Loucy (cell line): Measurements from ENCODE around the gene INPP5F.

Experiments
- H2AFZ ChIP-seq: fragments of 200-600 bp; sonication (generic); 2 replicates; pipeline ENCODE4 v1.6.0; 2016; ENCODE audit warnings: antibody characterized with exemption, mild to moderate bottlenecking, low read length, moderate library complexity
- H3F3A ChIP-seq: fragments of 200-600 bp; 2 replicates; pipeline ENCODE4 v1.6.0; 2016; ENCODE audit warnings: antibody characterized with exemption, low read depth, mild to moderate bottlenecking
- H3K27me3 ChIP-seq: fragments of 200-600 bp; sonication (generic); 2 replicates; pipeline ENCODE4 v1.6.1; 2014; ENCODE audit warnings: low read length, mild to moderate bottlenecking; ENCODE audit not compliant: insufficient read depth, poor library complexity, severe bottlenecking
- H3K36me3 ChIP-seq: fragments of 200-600 bp; sonication (generic); 2 replicates; pipeline ENCODE4 v1.6.1; 2016; ENCODE audit warnings: low read length; ENCODE audit not compliant: insufficient read depth
- H3K4me1 ChIP-seq: fragments of 200-600 bp; sonication (generic); 2 replicates; pipeline ENCODE4 v1.5.1; 2014; ENCODE audit warnings: low read length, mild to moderate bottlenecking; ENCODE audit not compliant: insufficient read depth, poor library complexity, severe bottlenecking
- H3K4me2 ChIP-seq: fragments of 200-600 bp; sonication (generic); 2 replicates; pipeline ENCODE4 v1.6.0; 2014; ENCODE audit warnings: antibody characterized with exemption, low read length, low read depth, mild to moderate bottlenecking; ENCODE audit not compliant: poor library complexity, severe bottlenecking
- H3K4me3 ChIP-seq: fragments of 200-600 bp; sonication (generic); 2 replicates; pipeline ENCODE4 v1.5.1; 2014; ENCODE audit warnings: low read length, mild to moderate bottlenecking, mixed read lengths; ENCODE audit not compliant: poor library complexity, severe bottlenecking
- H3K79me2 ChIP-seq: fragments of 200-600 bp; sonication (generic); 2 replicates; pipeline ENCODE4 v1.6.1; 2014; ENCODE audit warnings: low read length; ENCODE audit not compliant: insufficient read depth
- H3K9ac ChIP-seq: fragments of 200-600 bp; sonication (generic); 2 replicates; pipeline ENCODE4 v1.6.0; 2014; ENCODE audit warnings: mild to moderate bottlenecking, low read depth, low read length, moderate library complexity; ENCODE audit not compliant: poor library complexity, severe bottlenecking
- H3K9me2 ChIP-seq: fragments of 200-600 bp; sonication (generic); replicated peaks from 2 replicates; pipeline ENCODE4 v1.6.1; 2016; ENCODE audit warnings: low read depth, low read length, mixed read lengths
- H3K9me3 ChIP-seq: fragments of 200-600 bp; sonication (generic); 2 replicates; pipeline ENCODE4 v1.6.1; 2014; ENCODE audit warnings: mild to moderate bottlenecking, antibody characterized with exemption, low read length, low read depth; ENCODE audit not compliant: insufficient read depth
- H4K20me1 ChIP-seq: fragments of 200-600 bp; sonication (generic); 2 replicates; pipeline ENCODE4 v1.6.0; 2014; ENCODE audit warnings: antibody characterized with exemption, low read length, mild to moderate bottlenecking; ENCODE audit not compliant: insufficient read depth, poor library complexity, severe bottlenecking
- EZH2phosphoT487 ChIP-seq: fragments of 200-600 bp; IDR thresholded peaks from 2 replicates; pipeline ENCODE4 v1.6.1; 2018; ENCODE audit warnings: antibody characterized with exemption, mild to moderate bottlenecking, moderate library complexity, borderline replicate concordance
- TF ChIP-seq, protein P1 (sequence below): fragments of 200-600 bp; sonication (generic); conservative IDR thresholded peaks from 2 replicates; pipeline ENCODE4 v1.5.1; 2014; ENCODE audit warnings: mild to moderate bottlenecking, antibody characterized with exemption, low read length

Gene INPP5F

DNA sequence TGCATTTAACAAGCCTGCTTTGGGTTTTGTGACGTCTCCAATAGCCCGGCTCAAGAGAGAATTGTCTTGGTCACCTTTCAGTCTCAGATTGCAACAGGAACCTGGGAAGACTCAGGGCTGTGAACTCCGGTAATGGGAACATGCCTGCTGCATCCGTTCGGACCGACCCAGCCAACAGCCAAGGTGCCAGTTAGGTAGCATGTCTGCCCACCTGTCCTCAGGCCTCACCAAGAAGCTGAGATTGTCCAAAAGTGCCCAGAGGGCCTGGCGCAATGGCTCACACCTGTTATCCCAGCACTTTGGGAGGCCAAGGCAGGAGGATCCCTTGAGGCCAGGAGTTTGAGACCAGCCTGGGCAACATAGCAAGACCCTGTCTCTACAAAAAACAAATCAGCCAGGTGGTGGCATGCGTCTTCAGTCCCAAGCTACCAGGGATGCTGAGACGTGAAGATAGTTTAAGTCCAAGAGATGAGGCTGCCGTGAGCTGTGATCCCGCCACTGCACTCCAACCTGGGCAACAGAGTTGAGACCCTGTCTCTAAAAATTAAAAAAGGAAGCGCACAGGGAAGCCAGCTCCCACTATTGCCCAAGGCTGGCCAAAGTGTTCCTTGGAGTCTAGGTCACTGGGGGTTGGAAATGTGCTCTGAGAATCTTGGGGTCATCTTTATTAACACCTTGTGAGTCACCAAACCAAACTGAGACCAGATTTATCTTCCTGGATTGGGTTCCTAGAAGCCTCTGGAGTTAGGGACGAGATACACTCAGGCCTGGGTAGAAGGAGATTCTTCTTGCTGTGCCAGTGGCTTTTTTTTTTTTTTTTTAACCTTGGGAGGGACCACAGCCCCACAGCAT lies 47.7 kb upstream of the INPP5F start:
- no peaks in the 10 kb centered on the region for H3K79me2 ChIP-seq
- no peaks in the 10 kb centered on the region for H3K4me1 ChIP-seq
- H3K9me2 ChIP-seq = no peaks in the 10 kb centered on the region
- H2AFZ ChIP-seq = no peak overlapping the region
- H3F3A ChIP-seq = no peaks in the 10 kb centered on the region
- H3K9me3 ChIP-seq = no peaks in the 10 kb centered on the region
- no peaks in the 10 kb centered on the region for H3K27me3 ChIP-seq
- peaks cover 47% of the 10 kb centered on the region; the same call in 1 of the 2 replicates for H3K36me3 ChIP-seq
- H3K4me3 ChIP-seq = no peak overlapping the region
- no peak overlapping the region for H3K4me2 ChIP-seq
- no peaks in the 10 kb centered on the region for H4K20me1 ChIP-seq
- TF ChIP-seq, protein P1, sequence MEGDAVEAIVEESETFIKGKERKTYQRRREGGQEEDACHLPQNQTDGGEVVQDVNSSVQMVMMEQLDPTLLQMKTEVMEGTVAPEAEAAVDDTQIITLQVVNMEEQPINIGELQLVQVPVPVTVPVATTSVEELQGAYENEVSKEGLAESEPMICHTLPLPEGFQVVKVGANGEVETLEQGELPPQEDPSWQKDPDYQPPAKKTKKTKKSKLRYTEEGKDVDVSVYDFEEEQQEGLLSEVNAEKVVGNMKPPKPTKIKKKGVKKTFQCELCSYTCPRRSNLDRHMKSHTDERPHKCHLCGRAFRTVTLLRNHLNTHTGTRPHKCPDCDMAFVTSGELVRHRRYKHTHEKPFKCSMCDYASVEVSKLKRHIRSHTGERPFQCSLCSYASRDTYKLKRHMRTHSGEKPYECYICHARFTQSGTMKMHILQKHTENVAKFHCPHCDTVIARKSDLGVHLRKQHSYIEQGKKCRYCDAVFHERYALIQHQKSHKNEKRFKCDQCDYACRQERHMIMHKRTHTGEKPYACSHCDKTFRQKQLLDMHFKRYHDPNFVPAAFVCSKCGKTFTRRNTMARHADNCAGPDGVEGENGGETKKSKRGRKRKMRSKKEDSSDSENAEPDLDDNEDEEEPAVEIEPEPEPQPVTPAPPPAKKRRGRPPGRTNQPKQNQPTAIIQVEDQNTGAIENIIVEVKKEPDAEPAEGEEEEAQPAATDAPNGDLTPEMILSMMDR = no peak
- no peak for TF ChIP-seq EZH2phosphoT487
- H3K9ac ChIP-seq = no peak overlapping the region

DNA sequence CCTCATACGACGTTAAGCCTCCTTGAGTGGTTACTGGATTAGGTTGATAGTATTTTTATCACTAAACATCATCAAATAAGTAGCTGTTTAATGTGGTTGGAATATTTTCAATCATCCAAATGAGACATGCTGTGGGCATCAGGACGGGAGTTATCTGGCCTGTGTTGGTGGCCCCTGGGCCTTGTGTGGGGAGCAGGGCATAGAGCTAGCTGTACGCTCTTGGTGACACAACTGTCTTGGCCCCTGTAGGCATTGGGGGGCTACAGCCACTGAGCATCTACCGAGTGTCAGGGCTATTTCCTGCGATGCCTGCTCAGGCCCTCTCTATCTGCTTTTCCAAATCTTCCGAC lies 46.4 kb upstream of the INPP5F start:
- H3F3A ChIP-seq = no peaks in the 10 kb centered on the region
- H3K9me3 ChIP-seq = no peaks in the 10 kb centered on the region
- no peak overlapping the region for H2AFZ ChIP-seq
- H3K9ac ChIP-seq = no peak overlapping the region
- H3K4me1 ChIP-seq = no peaks in the 10 kb centered on the region
- H3K79me2 ChIP-seq = no peaks in the 10 kb centered on the region
- H4K20me1 ChIP-seq = no peaks in the 10 kb centered on the region
- no peaks in the 10 kb centered on the region for H3K9me2 ChIP-seq
- no peak overlapping the region for H3K4me2 ChIP-seq
- H3K36me3 ChIP-seq = peaks cover 33% of the 10 kb centered on the region; the same call in 1 of the 2 replicates
- H3K4me3 ChIP-seq = no peak overlapping the region
- no peaks in the 10 kb centered on the region for H3K27me3 ChIP-seq
- TF ChIP-seq EZH2phosphoT487 = no peak
- TF ChIP-seq, protein P1 = no peak

DNA sequence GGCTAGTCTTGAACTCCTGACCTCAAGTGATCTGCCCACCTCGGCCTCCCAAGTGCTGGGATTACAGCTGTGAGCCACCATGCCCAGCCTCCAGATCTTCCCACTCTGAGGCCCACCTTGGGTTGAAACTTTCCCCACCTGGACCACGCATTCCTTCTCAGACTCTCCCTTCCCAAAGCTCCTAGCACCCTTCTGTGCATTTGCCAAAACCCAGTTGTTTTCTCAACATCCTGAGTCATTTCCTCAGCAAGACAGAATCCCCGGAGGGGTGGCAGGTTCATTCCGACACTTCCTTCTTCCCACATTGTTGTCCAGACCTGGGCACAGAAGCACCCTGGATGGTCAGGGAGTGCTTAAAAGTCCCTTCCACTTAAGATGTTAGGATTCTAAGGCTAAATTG lies 45.8 kb upstream of the INPP5F start:
- Histone ChIP-seq H3K4me3 (no peak overlapping the region), H2AFZ (no peak overlapping the region), H3K4me1 (no peaks in the 10 kb centered on the region), H3K9ac (no peak overlapping the region), H3K79me2 (no peaks in the 10 kb centered on the region), H3K36me3 (peaks cover 30% of the 10 kb centered on the region; the same call in 1 of the 2 replicates), H3F3A (no peaks in the 10 kb centered on the region), H3K9me3 (no peaks in the 10 kb centered on the region), H3K27me3 (no peaks in the 10 kb centered on the region), H3K4me2 (no peak overlapping the region), H4K20me1 (no peaks in the 10 kb centered on the region), H3K9me2 (no peaks in the 10 kb centered on the region)
- no peak for TF ChIP-seq EZH2phosphoT487
- TF ChIP-seq, protein P1 = no peak
